CD4-positive, alpha-beta memory T cell (primary cell): ENCODE data around the gene OXA1L. TPM values are rescaled to one million over a fixed set of nuclear protein-coding genes. Genes with fewer than 3 reads are reported as not detected.

Source experiments
- polyA plus RNA-seq, 2 donors: library from polyadenylated mRNA; unstranded; fragments of 300-500 nt; fragmentation: Illumina TruSeq; gene quantifications; one replicate each; pipeline ENCODE4 v1.2.3, GENCODE V29; 2021
- total RNA-seq, 2 experiments: library from RNA; stranded (reverse); gene quantifications; one replicate each; pipeline ENCODE4 v1.2.3, GENCODE V29; 2021

Gene OXA1L
- total and polyA plus RNA-seq, 4 experiments from 2014 or later, result 54.6 to 137 (median 97.5) TPM

Other genes starting within 250 kb of the OXA1L start
- 100 to 1,000 TPM; 110 to 124 TPM for gene DAD1, start 177.5 kb upstream of the OXA1L start, total RNA-seq
- gene DAD1, start 177.5 kb upstream of the OXA1L start, polyA plus RNA-seq, result 100 to 1,000 TPM; 602 to 735 TPM
- gene ABHD4, start 168.4 kb upstream of the OXA1L start, total RNA-seq, result 10 to 100 TPM; 18.8 to 22.4 TPM
- 10 to 100 TPM in 1 of 2 donors, 1 to 10 TPM in 1; 6.2 to 12.9 TPM for gene ABHD4, start 168.4 kb upstream of the OXA1L start, polyA plus RNA-seq
- gene OR6J1, start 122.3 kb upstream of the OXA1L start, total RNA-seq, result not detected
- not detected for gene OR6J1, start 122.3 kb upstream of the OXA1L start, polyA plus RNA-seq
- gene SLC7A7, start 48.7 kb downstream of the OXA1L start, total RNA-seq, result 1 to 10 TPM in 1 of 2 experiments, under 1 TPM in 1; 0.70 to 1.5 TPM
- gene SLC7A7, start 48.7 kb downstream of the OXA1L start, polyA plus RNA-seq, result under 1 TPM; 0.21 to 0.75 TPM
- 10 to 100 TPM; 58.0 to 68.3 TPM for gene MRPL52, start 63.2 kb downstream of the OXA1L start, total RNA-seq
- gene MRPL52, start 63.2 kb downstream of the OXA1L start, polyA plus RNA-seq, result 100 to 1,000 TPM in 1 of 2 donors, 10 to 100 TPM in 1; 97.4 to 164 TPM
- gene MMP14, start 69.9 kb downstream of the OXA1L start, total RNA-seq, result 1 to 10 TPM; 3.0 to 3.8 TPM
- not detected for gene MMP14, start 69.9 kb downstream of the OXA1L start, polyA plus RNA-seq
- gene LRP10, start 105.1 kb downstream of the OXA1L start, total RNA-seq, result 10 to 100 TPM; 93.1 to 98.1 TPM
- 100 to 1,000 TPM in 1 of 2 donors, 10 to 100 TPM in 1; 92.0 to 118 TPM for gene LRP10, start 105.1 kb downstream of the OXA1L start, polyA plus RNA-seq
- gene REM2, start 116.5 kb downstream of the OXA1L start, total RNA-seq, result 1 to 10 TPM; 4.4 to 4.6 TPM
- gene REM2, start 116.5 kb downstream of the OXA1L start, polyA plus RNA-seq, result 1 to 10 TPM in 1 of 2 donors, under 1 TPM in 1; 0.55 to 1.5 TPM
- gene RBM23, start 152.5 kb downstream of the OXA1L start, total RNA-seq, result 100 to 1,000 TPM; 119 to 123 TPM
- 10 to 100 TPM; 57.1 to 58.3 TPM for gene RBM23, start 152.5 kb downstream of the OXA1L start, polyA plus RNA-seq
- gene PRMT5, start 162.7 kb downstream of the OXA1L start, total RNA-seq, result 10 to 100 TPM; 25.8 to 30.5 TPM
- gene PRMT5, start 162.7 kb downstream of the OXA1L start, polyA plus RNA-seq, result 10 to 100 TPM; 50.6 to 65.1 TPM
- 10 to 100 TPM; 32.6 to 35.7 TPM for gene HAUS4, start 190.4 kb downstream of the OXA1L start, total RNA-seq
- gene HAUS4, start 190.4 kb downstream of the OXA1L start, polyA plus RNA-seq, result 10 to 100 TPM; 29.1 to 31.3 TPM
- 1 to 10 TPM; 2.8 to 3.9 TPM for gene AJUBA, start 215.9 kb downstream of the OXA1L start, total RNA-seq
- 1 to 10 TPM in 1 of 2 donors, under 1 TPM in 1; 0.30 to 1.3 TPM for gene AJUBA, start 215.9 kb downstream of the OXA1L start, polyA plus RNA-seq
- gene C14orf93, start 243.5 kb downstream of the OXA1L start, total RNA-seq, result 10 to 100 TPM; 13.2 to 13.3 TPM
- 1 to 10 TPM; 6.0 to 7.9 TPM for gene C14orf93, start 243.5 kb downstream of the OXA1L start, polyA plus RNA-seq